Measurements from ENCODE around the gene TTC7B. TPM values are rescaled to one million over a fixed set of nuclear protein-coding genes. Genes with fewer than 3 reads are reported as not detected.

The TTC7B gene
- total and polyA plus RNA-seq, 9 of the 15 experiments (the other 6 are each of a cell fraction or from before 2014, with no cell fraction given), result 2.2 to 77.2 (median 36.7) TPM

DNA sequence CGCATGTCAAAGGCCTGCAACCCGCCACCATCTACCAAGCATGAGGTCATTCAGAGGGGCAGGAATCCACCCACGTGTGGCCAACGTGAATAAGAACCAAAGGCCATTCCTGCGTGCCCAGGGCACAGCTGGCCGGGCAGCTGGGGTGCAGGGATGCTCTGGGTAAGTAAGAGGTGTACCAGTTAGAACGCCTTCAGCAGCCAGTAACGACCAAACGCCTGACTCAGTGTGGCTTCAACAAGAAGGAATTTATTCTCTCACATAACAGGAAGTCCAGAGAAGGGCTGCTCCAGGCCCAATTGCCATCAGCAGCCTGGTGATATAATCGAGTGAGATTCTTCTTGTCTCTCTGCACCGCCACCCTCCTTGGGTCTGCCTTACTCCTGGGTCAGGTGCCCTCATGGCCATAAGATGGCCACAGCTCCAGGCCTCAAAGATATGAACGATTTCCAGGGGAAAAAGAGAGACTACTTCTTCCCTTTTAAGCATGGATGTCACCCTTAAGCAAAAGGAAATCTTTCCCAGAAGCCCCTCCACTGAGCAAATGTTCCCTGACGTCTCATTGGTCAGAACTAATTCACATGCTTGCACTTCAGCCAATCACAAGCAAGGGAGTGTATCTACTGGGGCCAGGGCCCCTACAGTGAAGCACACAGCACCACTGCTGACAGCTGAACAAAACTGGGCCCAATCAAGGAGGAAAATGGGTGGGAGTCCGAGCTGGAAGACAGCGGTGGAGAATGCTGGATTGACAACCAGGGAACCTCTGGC is 7.3 kb downstream of the TTC7B start:
- no peaks in the 10 kb centered on the region for H3K27me3 ChIP-seq (ENCODE audit: control insufficient read depth in 2 of 2, insufficient read depth in 2 of 2, low read length in 2 of 2)
- CTCF ChIA-PET (ENCODE audit: low intra/inter-chr PET ratio), result no interaction called here
- BruUV-seq (replicated peaks), result no TSS peak
- peaks cover 47 to 70% of the 10 kb centered on the region in 2 experiments for H3K4me1 ChIP-seq (replicated peaks in 1 of 2; ENCODE audit: control insufficient read depth in 2 of 2, insufficient read depth in 2 of 2, low read length in 2 of 2)
- no peaks in the 10 kb centered on the region for H3K9me1 ChIP-seq (ENCODE audit: control insufficient read depth, insufficient read depth, low read length)
- peak; percentile 10; the same call in 1 of the 3 replicates for ATAC-seq
- DNase-seq (ENCODE audit: extremely low read depth in 1 of 4, low spot score in 3 of 4), result peak; percentile 44 to 72 (median 63)
- in situ Hi-C loops (cut with MboI), result no loop called here
- peak overlapping the region; percentile 22; the same call in 1 of the 3 replicates for H3K27ac ChIP-seq (ENCODE audit: extremely low read depth, low read depth, low read length)
- POLR2A ChIA-PET, result interaction anchor here (0.6 to 1.2 kb wide), 2 partner anchors 16 to 1069 kb away, joined by 3 to 5 read pairs; no protein-coding TSS in a partner anchor
- H2AFZ ChIP-seq (ENCODE audit: low read depth, low read length), result no peak overlapping the region
- H3K79me2 ChIP-seq (ENCODE audit: control insufficient read depth, insufficient read depth, low read length), result peaks cover 98% of the 10 kb centered on the region
- no peak overlapping the region for H3K4me3 ChIP-seq
- H3K4me2 ChIP-seq (ENCODE audit: insufficient read depth, low read length), result no peak overlapping the region
- H3K36me3 ChIP-seq (ENCODE audit: control insufficient read depth, insufficient read depth, low read length), result peaks cover 11% of the 10 kb centered on the region; the same call in 2 of the 3 replicates
- intact Hi-C loops (cut with micrococcal nuclease), result loop anchor here (5.0 kb wide), 1 partner anchor 427 kb away; no protein-coding TSS in a partner anchor
- no peaks in the 10 kb centered on the region for H3K9me3 ChIP-seq (replicated peaks; ENCODE audit: control insufficient read depth, insufficient read depth, low read depth, low read length)
- no peak for FAIRE-seq
- 76% methylated on average over 12 of the region's 15 CpGs for WGBS (ENCODE audit: insufficient coverage, low coverage, missing lambda C conversion rate)
- peak overlapping the region in 1 of 2 experiments; percentile 18; a peak in 1 of 4 replicates for H3K9ac ChIP-seq (ENCODE audit: insufficient read depth in 1 of 2, low read depth in 2 of 2, low read length in 2 of 2)
- H4K20me1 ChIP-seq (replicated peaks; ENCODE audit: control insufficient read depth, insufficient read depth, low read length), result no peaks in the 10 kb centered on the region; the same call in 1 of the 2 replicates
- TF ChIP-seq, protein P1, sequence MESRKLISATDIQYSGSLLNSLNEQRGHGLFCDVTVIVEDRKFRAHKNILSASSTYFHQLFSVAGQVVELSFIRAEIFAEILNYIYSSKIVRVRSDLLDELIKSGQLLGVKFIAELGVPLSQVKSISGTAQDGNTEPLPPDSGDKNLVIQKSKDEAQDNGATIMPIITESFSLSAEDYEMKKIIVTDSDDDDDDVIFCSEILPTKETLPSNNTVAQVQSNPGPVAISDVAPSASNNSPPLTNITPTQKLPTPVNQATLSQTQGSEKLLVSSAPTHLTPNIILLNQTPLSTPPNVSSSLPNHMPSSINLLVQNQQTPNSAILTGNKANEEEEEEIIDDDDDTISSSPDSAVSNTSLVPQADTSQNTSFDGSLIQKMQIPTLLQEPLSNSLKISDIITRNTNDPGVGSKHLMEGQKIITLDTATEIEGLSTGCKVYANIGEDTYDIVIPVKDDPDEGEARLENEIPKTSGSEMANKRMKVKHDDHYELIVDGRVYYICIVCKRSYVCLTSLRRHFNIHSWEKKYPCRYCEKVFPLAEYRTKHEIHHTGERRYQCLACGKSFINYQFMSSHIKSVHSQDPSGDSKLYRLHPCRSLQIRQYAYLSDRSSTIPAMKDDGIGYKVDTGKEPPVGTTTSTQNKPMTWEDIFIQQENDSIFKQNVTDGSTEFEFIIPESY (CRISPR knock-in tag; IDR thresholded peaks at IDR 0.05), result peak; percentile 48; the same call in 1 of the 2 replicates
- TF ChIP-seq ZFP30 (CRISPR knock-in tag; IDR thresholded peaks at IDR 0.05; ENCODE audit: borderline replicate concordance) (no peak), RBM25 (IDR thresholded peaks at IDR 0.05; ENCODE audit: low read depth, low read length, severe bottlenecking) (peak; percentile 39), MAFK (IDR thresholded peaks at IDR 0.05; ENCODE audit: low read length) (no peak), SMAD1 (IDR thresholded peaks at IDR 0.05; ENCODE audit: low read depth, low read length, partially characterized antibody) (no peak), HDAC6 (IDR thresholded peaks at IDR 0.05; ENCODE audit: low read depth, low read length) (no peak), NFYB (IDR thresholded peaks at IDR 0.05; ENCODE audit: extremely low read depth, insufficient read length) (peak; percentile 78), ASH1L (IDR thresholded peaks at IDR 0.05; ENCODE audit: borderline replicate concordance, low read depth, partially characterized antibody) (peak; percentile 31), ZNF282 (CRISPR knock-in tag; IDR thresholded peaks at IDR 0.05) (no peak)
- TF ChIP-seq, protein P2, sequence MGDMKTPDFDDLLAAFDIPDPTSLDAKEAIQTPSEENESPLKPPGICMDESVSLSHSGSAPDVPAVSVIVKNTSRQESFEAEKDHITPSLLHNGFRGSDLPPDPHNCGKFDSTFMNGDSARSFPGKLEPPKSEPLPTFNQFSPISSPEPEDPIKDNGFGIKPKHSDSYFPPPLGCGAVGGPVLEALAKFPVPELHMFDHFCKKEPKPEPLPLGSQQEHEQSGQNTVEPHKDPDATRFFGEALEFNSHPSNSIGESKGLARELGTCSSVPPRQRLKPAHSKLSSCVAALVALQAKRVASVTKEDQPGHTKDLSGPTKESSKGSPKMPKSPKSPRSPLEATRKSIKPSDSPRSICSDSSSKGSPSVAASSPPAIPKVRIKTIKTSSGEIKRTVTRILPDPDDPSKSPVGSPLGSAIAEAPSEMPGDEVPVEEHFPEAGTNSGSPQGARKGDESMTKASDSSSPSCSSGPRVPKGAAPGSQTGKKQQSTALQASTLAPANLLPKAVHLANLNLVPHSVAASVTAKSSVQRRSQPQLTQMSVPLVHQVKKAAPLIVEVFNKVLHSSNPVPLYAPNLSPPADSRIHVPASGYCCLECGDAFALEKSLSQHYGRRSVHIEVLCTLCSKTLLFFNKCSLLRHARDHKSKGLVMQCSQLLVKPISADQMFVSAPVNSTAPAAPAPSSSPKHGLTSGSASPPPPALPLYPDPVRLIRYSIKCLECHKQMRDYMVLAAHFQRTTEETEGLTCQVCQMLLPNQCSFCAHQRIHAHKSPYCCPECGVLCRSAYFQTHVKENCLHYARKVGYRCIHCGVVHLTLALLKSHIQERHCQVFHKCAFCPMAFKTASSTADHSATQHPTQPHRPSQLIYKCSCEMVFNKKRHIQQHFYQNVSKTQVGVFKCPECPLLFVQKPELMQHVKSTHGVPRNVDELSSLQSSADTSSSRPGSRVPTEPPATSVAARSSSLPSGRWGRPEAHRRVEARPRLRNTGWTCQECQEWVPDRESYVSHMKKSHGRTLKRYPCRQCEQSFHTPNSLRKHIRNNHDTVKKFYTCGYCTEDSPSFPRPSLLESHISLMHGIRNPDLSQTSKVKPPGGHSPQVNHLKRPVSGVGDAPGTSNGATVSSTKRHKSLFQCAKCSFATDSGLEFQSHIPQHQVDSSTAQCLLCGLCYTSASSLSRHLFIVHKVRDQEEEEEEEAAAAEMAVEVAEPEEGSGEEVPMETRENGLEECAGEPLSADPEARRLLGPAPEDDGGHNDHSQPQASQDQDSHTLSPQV (IDR thresholded peaks at IDR 0.05), result 0 out of 2 replicates have a peak, but pooled peaks have one; percentile 60

Data from K562 (cell line).